BE2C (cell line): ENCODE results near the gene PCNX4. TPM values are rescaled to one million over a fixed set of nuclear protein-coding genes. Genes with fewer than 3 reads are reported as not detected.
"Not testable (repeated sequence)": the region's sequence is repeated elsewhere in the genome, so short reads cannot be mapped to it uniquely, and the experiment has no call there.

ENCODE experiments used
- DNase-seq: peaks from one replicate; pipeline ENCODE4 v3.0.0-alpha.2; 2020
- H3K27me3 ChIP-seq: fragments of 250-450 bp; sonication (Bioruptor Pico); 2 replicates; pipeline ENCODE4 v1.5.1; 2020; ENCODE audit warnings: mild to moderate bottlenecking
- H3K36me3 ChIP-seq: fragments of 250-450 bp; sonication (Bioruptor Pico); 2 replicates; pipeline ENCODE4 v1.5.1; 2020; ENCODE audit warnings: mild to moderate bottlenecking
- H3K4me1 ChIP-seq: fragments of 250-450 bp; sonication (Bioruptor Pico); 2 replicates; pipeline ENCODE4 v1.5.1; 2020
- H3K4me3 ChIP-seq: 2 replicates; pipeline ENCODE4 v1.5.1; 2011; ENCODE audit warnings: low read depth, low read length
- H3K9me3 ChIP-seq: fragments of 250-450 bp; sonication (Bioruptor Pico); 2 replicates; pipeline ENCODE4 v1.5.1; 2020
- polyA plus RNA-seq: library from polyadenylated mRNA; unstranded; fragments of >200 nt; gene quantifications from one replicate; pipeline ENCODE4 v1.2.1, GENCODE V29; 2012; ENCODE audit warnings: low read depth, missing spikeins; ENCODE audit not compliant: insufficient read length, insufficient read depth
- TF ChIP-seq, protein P1 (sequence below): IDR thresholded peaks from 2 replicates; pipeline ENCODE4 v1.5.1; 2012; ENCODE audit warnings: mild to moderate bottlenecking, low read depth, low read length

Gene PCNX4
- 38.7 TPM for polyA plus RNA-seq

DNA sequence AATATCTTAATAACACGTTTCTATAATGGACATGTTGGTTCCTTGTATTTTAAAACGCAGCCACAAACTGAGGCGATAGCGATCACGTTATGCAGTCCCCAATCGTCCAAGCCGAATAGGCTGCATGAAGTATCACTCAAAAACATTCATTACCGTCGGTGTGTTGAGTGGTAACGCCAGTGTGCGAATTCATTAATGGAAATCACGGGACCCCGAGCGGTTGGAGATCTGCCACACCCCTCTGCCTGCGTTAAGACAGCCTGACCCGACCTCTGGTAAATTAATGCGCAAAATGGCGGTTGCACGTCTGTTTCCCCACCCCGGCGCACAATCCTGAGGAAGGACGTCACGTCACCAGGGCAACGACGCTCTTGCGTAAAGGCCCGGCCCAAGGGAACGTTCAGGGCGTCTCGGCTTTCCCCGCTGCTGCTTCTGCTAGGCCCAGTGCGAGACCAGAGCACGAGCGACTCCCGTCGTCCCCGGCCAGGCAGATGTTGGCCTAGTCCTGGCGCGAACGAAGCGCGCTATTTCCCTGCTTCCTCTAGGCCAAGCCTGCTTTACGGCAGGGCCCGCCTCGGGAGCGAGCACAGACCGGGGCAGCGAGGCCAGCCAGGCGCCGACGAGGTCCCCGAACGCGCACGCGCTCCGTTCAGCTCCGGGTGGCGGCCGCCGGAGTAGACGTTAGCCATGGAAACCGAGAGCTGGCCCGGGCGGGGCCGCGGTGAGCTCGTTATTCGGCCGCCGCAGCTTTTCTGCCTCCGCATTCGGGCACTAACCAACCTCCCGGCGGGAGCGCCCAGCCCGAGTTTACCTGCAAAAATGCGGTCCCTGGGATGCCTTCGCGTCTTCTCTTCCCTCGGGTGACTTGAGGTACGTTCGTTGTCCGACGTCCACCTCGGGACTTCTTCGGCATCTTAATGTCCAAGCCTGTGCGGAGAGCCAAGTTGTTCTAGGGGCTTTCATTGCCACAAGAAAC lies at the start of gene PCNX4:
TSS of gene PCNX4 (plus strand) at position 374 of the 976 bp plus-strand sequence. CDS start 15,716 bp downstream, outside the sequence.
- Histone ChIP-seq H3K36me3 (no peaks in the 10 kb centered on the region), H3K9me3 (no peaks in the 10 kb centered on the region), H3K27me3 (no peaks in the 10 kb centered on the region), H3K4me3 (peak within 1 kb of the TSS; percentile 77), H3K4me1 (peaks cover 16% of the 10 kb centered on the region)
- peak; percentile 96 for DNase-seq
- TF ChIP-seq, protein P1, sequence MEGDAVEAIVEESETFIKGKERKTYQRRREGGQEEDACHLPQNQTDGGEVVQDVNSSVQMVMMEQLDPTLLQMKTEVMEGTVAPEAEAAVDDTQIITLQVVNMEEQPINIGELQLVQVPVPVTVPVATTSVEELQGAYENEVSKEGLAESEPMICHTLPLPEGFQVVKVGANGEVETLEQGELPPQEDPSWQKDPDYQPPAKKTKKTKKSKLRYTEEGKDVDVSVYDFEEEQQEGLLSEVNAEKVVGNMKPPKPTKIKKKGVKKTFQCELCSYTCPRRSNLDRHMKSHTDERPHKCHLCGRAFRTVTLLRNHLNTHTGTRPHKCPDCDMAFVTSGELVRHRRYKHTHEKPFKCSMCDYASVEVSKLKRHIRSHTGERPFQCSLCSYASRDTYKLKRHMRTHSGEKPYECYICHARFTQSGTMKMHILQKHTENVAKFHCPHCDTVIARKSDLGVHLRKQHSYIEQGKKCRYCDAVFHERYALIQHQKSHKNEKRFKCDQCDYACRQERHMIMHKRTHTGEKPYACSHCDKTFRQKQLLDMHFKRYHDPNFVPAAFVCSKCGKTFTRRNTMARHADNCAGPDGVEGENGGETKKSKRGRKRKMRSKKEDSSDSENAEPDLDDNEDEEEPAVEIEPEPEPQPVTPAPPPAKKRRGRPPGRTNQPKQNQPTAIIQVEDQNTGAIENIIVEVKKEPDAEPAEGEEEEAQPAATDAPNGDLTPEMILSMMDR, result no peak

DNA sequence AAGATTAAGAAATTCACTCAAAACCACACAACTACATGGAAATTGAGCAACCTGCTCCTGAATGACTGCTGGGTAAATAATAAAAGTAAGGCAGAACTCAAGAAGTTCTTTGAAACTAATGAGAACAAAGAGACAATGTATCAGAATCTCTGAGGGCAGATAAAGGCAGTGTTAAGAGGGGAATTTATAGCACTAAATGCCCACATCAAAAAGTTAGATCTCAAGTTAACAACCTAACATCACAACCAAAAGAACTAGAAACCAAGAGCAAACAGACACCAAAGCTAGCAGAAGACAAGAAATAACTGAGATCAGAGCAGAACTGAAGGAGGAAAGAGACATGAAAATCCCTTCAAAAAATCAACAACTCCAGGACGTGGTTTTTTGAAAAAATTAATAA lies 43.7 kb upstream of the PCNX4 start:
- H3K9me3 ChIP-seq, H3K4me1 ChIP-seq, H3K4me3 ChIP-seq, H3K27me3 ChIP-seq, H3K36me3 ChIP-seq, DNase-seq: not testable (repeated sequence)

DNA sequence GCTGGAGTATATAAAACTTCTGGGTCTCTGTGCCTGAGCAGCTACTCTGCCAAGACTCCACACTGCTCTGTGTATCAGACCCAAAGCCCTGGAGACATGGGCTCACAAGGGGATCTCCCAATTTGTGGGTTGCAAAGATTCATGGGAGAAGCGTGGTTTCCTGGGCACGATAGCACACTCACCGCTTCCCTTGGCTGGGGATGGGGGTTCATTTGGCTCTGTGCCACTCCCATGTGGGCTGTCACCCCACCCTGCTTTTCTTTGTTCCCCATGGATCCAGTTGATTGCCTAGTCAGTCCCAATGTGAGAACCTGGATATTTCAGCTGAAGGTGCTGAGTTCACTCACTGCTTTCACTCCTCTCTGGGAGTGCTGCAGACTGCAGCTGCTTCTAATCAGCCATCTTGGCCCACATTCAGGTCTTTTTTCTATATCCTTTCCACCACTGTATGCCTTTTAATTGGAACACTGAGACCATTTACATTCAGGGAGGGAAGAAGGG lies 40.0 kb upstream of the PCNX4 start:
- H3K9me3 ChIP-seq, result no peaks in the 10 kb centered on the region
- no peak overlapping the region for H3K4me3 ChIP-seq
- TF ChIP-seq, protein P1, result no peak
- H3K4me1 ChIP-seq, result no peaks in the 10 kb centered on the region
- DNase-seq, result no peak
- H3K27me3 ChIP-seq, result peaks cover 1% of the 10 kb centered on the region
- H3K36me3 ChIP-seq, result no peaks in the 10 kb centered on the region

DNA sequence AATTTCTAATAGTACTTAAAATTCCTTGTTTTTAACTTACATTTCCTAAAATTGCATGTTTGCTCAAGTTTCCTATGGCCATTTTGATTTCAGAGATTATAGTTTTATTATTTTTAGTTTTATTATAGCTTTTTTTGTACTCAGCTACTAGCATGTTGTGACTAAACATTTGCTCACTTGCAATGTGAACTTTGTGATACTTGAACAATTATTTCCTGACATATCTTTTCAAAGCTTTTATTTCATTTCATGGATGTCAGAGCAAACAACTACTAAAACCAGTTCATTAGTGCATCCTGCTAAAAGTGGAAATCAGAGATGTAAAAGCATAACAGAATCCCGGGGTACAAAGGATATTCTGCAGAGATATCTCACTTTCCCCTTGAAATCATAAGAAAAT lies 33.6 kb upstream of the PCNX4 start:
- H3K4me3 ChIP-seq, result no peak overlapping the region
- TF ChIP-seq, protein P1, result no peak
- H3K36me3 ChIP-seq, result no peaks in the 10 kb centered on the region
- DNase-seq, result no peak
- H3K27me3 ChIP-seq, result peaks cover 41% of the 10 kb centered on the region
- no peaks in the 10 kb centered on the region for H3K4me1 ChIP-seq
- no peaks in the 10 kb centered on the region for H3K9me3 ChIP-seq

DNA sequence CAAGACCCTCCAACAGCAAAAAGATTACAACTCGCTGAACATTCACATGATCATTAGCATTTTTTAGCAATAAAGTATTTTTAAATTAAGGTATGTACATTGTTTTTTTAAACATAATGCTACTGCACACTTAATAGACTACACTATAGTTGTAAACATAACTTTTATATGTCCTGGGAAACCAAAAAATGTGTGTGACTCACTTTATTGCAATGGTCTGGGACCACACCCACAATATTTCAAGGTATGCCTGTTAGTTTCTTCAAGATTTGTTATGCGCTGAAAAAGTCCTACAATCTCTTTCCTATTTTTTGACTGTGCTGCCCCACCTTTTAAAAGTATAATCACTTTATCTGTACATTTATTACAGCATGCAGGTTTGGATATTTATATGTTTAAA lies 30.4 kb upstream of the PCNX4 start:
- no peak overlapping the region for H3K4me3 ChIP-seq
- H3K4me1 ChIP-seq, result no peaks in the 10 kb centered on the region
- peaks cover 42% of the 10 kb centered on the region for H3K27me3 ChIP-seq
- no peak for DNase-seq
- H3K9me3 ChIP-seq, result no peaks in the 10 kb centered on the region
- TF ChIP-seq, protein P1, result no peak
- no peaks in the 10 kb centered on the region for H3K36me3 ChIP-seq

DNA sequence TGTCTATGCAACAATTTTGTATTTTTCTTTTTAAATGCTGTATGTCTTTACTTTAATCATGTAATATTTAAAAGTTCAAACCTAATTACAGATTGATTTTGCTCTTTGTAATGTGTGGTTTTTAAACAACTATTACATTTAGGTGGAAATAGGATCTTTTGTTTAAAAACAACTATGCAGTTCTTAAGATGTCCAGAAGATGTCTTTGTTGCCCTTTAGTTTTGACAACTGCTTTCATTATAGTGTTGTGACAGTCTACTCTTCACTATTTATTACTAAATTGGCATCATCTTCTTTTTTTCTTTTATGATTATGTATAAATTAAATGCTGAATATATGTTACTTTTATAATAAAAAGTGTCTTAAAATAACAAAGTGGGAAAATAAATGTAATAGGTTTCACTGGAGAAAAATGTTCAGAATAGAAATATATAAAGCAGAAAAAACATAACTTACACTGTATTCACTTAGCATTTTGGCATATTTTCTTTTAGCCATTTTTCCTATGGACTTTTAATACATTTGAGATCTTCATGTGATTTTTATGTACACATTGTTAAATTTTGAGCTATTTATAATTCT lies 27.1 kb upstream of the PCNX4 start:
- Histone ChIP-seq H3K4me3 (no peak overlapping the region), H3K4me1 (no peaks in the 10 kb centered on the region), H3K9me3 (no peaks in the 10 kb centered on the region), H3K36me3 (no peaks in the 10 kb centered on the region), H3K27me3 (peaks cover 25% of the 10 kb centered on the region)
- TF ChIP-seq, protein P1, result peak; percentile 54
- DNase-seq, result no peak
